HG02852 (cell line): ENCODE results near the gene RBM20.
A peak's percentile ranks its signal among the peaks of the same experiment; 100 is the strongest.
"Not testable (repeated sequence)": the region's sequence is repeated elsewhere in the genome, so short reads cannot be mapped to it uniquely, and the experiment has no call there.

ENCODE experiments used
- ATAC-seq: cut with Tn5 transposase; IDR thresholded peaks from one replicate; pipeline ENCODE4 v1.9.1; 2021; ENCODE audit warnings: mild to moderate bottlenecking, moderate library complexity; ENCODE audit not compliant: unreplicated experiment

Gene RBM20

GRCh38 chr10:110758898-110759297 is 114.8 kb downstream of the RBM20 start:
- no peak for ATAC-seq

- ATAC-seq, result no peak
Observed at GRCh38 chr10:110759523-110759922, 115.4 kb downstream of the RBM20 start.

DNA sequence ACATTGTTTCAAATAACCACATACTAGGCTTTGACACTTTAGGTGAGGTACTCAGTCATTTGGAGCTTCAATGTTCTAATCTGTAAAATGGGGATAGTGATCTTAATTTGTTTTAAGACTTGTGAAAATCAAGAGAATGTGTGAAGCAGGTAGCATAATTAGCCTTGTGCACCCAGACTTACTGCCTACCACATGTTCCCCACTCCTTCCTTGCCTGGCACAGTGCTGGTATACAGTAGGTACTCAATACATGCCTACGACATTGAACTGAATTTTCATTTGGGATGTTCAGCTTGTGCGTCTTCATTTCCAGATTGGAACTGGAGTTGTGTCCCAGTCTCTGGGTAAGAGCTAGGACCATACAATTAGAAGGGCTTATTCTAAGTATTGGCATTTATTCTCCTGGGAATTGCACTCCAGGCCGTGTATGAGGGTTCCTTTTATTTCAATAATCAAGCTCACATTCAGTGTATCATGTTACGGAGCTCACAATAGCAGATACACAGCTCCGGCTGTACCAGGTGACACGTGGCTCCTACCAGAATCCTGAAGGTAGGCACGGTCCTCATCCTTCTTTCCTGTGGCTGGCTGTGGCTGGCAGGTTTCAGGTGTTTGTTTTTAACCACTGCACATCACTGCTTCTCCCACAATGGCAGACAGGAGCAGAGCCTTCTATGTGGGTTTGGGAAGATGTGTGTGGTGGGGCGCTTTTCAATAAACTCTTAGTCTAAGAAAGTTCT is 118.1 kb downstream of the RBM20 start:
- no peak for ATAC-seq

- no peak for ATAC-seq
Observed at GRCh38 chr10:110762849-110763211, 118.7 kb downstream of the RBM20 start.

GRCh38 chr10:110764378-110764777 is 120.2 kb downstream of the RBM20 start:
- no peak for ATAC-seq

DNA sequence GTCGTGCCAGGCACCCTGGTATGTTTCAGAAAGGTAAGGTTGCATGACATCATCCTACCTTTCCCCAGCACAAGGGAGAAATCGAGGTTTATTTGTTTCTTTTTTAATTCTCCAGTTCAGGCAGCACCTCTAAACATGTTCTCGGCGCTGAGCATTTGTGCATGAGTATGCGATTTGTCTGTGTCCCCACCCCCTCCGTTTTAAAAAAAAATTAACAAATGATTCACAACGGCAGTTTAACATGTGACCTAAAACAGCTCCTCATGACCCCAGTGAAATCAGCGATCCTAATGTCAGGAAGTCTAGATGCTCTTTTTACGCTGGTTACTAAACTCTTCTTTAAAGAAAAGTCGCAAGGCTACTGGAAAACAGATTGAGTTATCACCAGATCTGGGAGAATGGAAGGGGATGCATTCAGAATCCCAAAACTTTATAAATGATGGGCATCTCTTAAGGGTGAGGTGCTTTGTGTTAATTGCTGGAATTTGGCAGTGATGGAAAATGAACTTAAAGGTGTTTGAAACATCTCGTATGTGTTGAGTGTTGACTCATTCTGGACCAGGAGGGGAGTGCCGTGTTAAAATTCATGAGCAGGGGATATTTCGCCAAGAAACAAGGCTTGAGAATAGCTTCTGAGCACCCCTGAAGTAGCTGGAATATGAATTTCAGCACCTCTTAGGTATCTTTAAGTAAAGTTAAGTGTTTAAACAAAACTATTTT is 120.8 kb downstream of the RBM20 start:
- ATAC-seq, result no peak

GRCh38 chr10:110765513-110766319 is 121.6 kb downstream of the RBM20 start:
- no peak for ATAC-seq

DNA sequence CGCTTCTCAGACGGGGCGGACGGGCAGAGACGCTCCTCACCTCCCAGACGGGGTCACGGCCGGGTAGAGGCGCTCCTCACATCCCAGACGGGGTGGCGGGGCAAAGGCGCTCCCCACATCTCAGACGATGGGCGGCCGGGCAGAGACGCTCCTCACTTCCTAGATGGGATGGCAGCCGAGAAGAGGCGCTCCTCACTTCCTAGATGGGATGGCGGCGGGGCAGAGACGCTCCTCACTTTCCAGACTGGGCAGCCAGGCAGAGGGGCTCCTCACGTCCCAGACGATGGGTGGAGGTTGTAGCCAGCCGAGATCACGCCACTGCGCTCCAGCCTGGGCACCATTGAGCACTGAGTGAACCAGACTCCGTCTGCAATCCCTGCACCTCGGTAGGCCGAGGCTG is 123.5 kb downstream of the RBM20 start:
- ATAC-seq, result not testable (repeated sequence)

DNA sequence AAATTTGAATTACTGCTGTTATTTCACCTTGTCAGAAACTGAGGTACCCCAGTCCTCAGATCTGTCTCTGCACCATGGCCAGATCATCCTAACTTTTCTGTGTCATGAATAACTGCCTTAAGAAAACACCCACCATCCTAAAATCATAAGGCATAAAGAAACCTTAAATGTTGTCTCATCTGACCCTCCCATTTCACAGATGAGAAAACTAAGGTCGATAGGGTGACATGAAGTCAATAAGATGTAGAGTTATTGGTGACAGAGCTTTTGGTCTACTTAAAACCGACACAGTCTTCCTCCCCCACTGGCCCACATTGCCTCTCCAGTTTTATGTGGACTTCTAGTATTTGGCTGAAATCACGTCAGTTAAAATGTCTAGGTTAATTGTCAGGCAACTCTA is 126.1 kb downstream of the RBM20 start:
- ATAC-seq, result no peak

- ATAC-seq, result no peak
Observed at GRCh38 chr10:110771486-110771885, 127.3 kb downstream of the RBM20 start.

- no peak for ATAC-seq
Observed at GRCh38 chr10:110771991-110772390, 127.9 kb downstream of the RBM20 start.

DNA sequence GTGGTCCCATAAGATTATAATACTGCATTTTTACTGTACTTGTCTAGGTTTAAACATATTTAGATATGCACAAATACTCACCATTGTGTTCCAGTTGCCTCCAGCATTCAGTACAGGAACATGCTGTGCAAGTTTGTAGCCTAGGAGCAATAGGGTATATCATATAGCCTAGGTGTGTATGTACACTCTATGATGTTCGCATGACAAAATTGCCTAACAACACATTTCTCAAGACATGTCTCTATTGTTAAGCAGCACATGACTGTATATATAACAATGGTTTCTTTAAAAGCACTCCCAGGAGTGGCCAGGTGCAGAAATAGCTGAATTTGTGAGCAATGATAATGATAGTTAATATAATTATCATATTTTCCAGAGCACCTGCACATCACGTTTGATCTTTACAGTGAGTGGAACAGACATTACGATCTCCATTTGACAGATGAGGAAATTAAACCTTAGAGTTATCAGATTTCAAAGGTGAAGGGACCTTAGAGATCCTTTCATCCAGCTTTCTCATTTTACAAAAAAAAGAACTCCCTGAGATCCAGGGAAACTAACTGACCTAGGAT is 128.4 kb downstream of the RBM20 start:
- no peak for ATAC-seq

DNA sequence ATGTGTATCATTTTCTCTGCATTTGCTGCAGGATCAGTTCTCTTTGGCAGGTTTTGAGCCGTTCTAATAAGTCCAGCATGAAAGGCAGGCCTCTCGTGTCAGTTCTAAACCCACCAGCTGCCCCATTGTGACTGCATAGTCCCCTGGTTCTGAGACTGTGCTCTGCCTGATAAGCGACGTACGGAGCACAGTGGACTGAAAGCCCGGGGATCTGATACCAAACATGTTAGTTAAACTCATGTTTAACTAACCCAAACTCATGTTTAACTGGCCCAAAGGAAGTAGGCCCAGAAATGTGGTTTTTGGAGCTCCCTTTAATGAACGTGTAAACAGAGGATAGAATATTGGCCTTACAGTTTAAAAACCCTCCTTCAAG is 129.5 kb downstream of the RBM20 start:
- ATAC-seq, result no peak

GRCh38 chr10:110774069-110775019 is 130.2 kb downstream of the RBM20 start:
- peak; percentile 95 for ATAC-seq

GRCh38 chr10:110775020-110775375 is 130.9 kb downstream of the RBM20 start:
- no peak for ATAC-seq

GRCh38 chr10:110775406-110775805 is 131.3 kb downstream of the RBM20 start:
- no peak for ATAC-seq

DNA sequence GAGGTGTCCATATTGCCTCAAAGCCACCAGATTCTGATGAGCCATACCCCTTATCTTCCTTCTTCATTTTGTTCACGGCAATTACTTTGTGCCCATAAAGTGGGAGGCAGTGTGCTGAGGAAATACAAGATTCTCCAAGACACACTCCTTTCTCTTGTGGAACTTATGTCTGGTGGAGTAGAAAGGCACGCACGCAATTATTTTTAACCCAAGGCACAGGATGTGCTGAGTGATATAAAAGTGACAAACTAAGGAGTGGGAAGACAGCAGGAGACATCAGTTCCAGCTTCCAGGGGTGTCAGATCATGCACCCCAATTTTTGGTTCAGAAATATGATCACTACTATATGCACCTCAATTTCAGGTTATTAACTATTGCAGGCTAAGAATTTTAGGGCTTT is 132.9 kb downstream of the RBM20 start:
- no peak for ATAC-seq

DNA sequence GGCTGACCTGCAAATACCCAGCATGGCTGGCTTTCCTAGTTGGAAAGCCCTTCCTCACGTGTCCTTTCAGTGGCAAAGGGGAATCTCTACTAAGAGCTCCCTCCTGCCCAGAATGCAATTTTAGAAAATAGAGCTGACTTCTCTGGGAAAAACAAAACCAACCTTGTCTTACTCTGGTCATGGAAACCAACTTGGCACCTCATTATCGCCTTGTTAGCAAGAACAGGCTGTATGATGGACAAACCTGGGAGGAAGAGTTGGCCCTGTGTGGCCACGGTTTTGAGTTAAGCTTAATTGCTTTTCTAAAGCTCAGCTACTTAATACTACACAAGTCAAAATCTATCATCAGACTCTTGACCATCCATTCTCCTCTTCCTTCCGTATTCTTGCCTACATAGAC is 133.5 kb downstream of the RBM20 start:
- ATAC-seq, result no peak

GRCh38 chr10:110778211-110778610 is 134.1 kb downstream of the RBM20 start:
- no peak for ATAC-seq

DNA sequence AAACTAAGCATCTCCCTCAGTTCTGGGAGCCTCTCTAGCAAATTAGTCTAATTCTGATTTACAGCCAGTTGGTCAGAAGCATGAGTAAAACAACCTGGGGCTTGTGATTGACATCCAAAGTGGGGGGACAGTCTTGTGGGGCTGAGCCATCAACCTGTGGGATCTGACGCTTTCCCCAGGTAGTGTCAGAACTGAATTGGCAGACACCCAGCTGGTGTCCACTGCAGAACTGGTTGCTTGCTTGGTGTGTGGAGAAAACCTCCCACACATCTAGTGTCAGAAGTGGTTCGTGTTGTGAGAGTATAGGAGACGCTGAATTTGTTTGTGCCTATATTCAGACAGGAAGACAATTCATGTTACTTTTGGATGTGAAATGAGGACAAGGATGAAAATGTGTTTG is 135.4 kb downstream of the RBM20 start:
- ATAC-seq, result peak; percentile 54
